T-cell (primary cell): ENCODE measurements around the gene B4GALNT1. TPM values are rescaled to one million over a fixed set of nuclear protein-coding genes. Genes with fewer than 3 reads are reported as not detected.
"Not testable (repeated sequence)": the region's sequence is repeated elsewhere in the genome, so short reads cannot be mapped to it uniquely, and the experiment has no call there.

ENCODE experiments used
- ATAC-seq, 4 experiments: fragments of 200-7000 bp in 3 of 4; fragments of 150-1000 bp in 1 of 4; cut with Tn5 transposase; replicated peaks in 1 of 4; 1 replicate in 3 of 4; 2 replicates in 1 of 4; pipeline ENCODE4 v1.10.0; 2021; ENCODE audit warnings: moderate library complexity in 3 of 4, mild to moderate bottlenecking in 2 of 4, moderate number of reproducible peaks in 1 of 4
- CTCF ChIA-PET, 2 donors: fragments of 300-600 bp; sonication (Branson Sonifier 250); formaldehyde crosslinking; loops; one replicate each; lab custom pipeline; 2022; ENCODE audit warnings: antibody characterized with exemption in 2 of 2; lab: Charles Lee
- POLR2A ChIA-PET, 2 donors: fragments of 300-600 bp; sonication (Branson Sonifier 250); formaldehyde crosslinking; loops; one replicate each; lab custom pipeline; 2022; ENCODE audit warnings: antibody characterized with exemption in 2 of 2; lab: Charles Lee
- DNase-seq, 35 experiments: peaks; one replicate each; pipeline versions ENCODE4 v3.0.0 to v3.0.0-alpha.2; 2013 to 2023
- H3K27ac ChIP-seq: one replicate; pipeline ENCODE4 v1.5.1; 2013; ENCODE audit warnings: low read length
- H3K27me3 ChIP-seq, 2 experiments: replicated peaks in 1 of 2; 1 replicate in 1 of 2; 2 replicates in 1 of 2; pipeline versions ENCODE4 v1.6.1 to v1.7.0; 2013; ENCODE audit warnings: low read length in 1 of 2, mixed read lengths in 1 of 2; ENCODE audit not compliant: control insufficient read depth in 2 of 2, insufficient read depth in 2 of 2; ENCODE audit errors: extremely low read depth in 1 of 2
- H3K36me3 ChIP-seq, 2 donors: 1 replicate in 1 of 2; 2 replicates in 1 of 2; pipeline versions ENCODE4 v1.6.1 to v1.7.0; 2013; ENCODE audit warnings: low read length in 1 of 2; ENCODE audit not compliant: control insufficient read depth in 2 of 2, insufficient read depth in 1 of 2; ENCODE audit errors: extremely low read depth in 1 of 2
- H3K4me1 ChIP-seq, 2 experiments: 1 replicate in 1 of 2; 2 replicates in 1 of 2; pipeline versions ENCODE4 v1.6.1 to v1.7.0; 2013; ENCODE audit warnings: low read length in 2 of 2, mixed read lengths in 1 of 2; ENCODE audit not compliant: insufficient read depth in 2 of 2, control insufficient read depth in 1 of 2; ENCODE audit errors: extremely low read depth in 1 of 2
- H3K4me3 ChIP-seq, 2 donors: 1 replicate in 1 of 2; 2 replicates in 1 of 2; pipeline versions ENCODE4 v1.5.1 to v1.7.0; 2013; ENCODE audit warnings: mild to moderate bottlenecking in 2 of 2, low read length in 1 of 2, moderate library complexity in 1 of 2; ENCODE audit not compliant: control insufficient read depth in 1 of 2; ENCODE audit errors: extremely low read depth in 1 of 2
- H3K9me3 ChIP-seq: 2 replicates; pipeline ENCODE4 v1.7.0; 2013
- H3K27ac Mint-ChIP-seq, 2 donors: one replicate each; pipeline ENCODE4 v1.8.0; 2020 to 2021; ENCODE audit warnings: mild to moderate bottlenecking in 2 of 2, mixed read lengths in 2 of 2
- H3K27me3 Mint-ChIP-seq, 2 donors: one replicate each; pipeline ENCODE4 v1.8.0; 2021 to 2022; ENCODE audit warnings: mixed read lengths in 2 of 2
- H3K36me3 Mint-ChIP-seq: one replicate; pipeline ENCODE4 v1.8.0; 2021; ENCODE audit warnings: mixed read lengths
- H3K4me1 Mint-ChIP-seq, 3 donors: one replicate each; pipeline ENCODE4 v1.8.0; 2020 to 2022; ENCODE audit warnings: mixed read lengths in 3 of 3, mild to moderate bottlenecking in 1 of 3
- H3K4me3 Mint-ChIP-seq, 3 donors: one replicate each; pipeline ENCODE4 v1.8.0; 2020 to 2022; ENCODE audit warnings: mild to moderate bottlenecking in 3 of 3, mixed read lengths in 3 of 3, moderate library complexity in 3 of 3
- H3K9me3 Mint-ChIP-seq, 3 donors: one replicate each; pipeline ENCODE4 v1.8.0; 2020 to 2022; ENCODE audit warnings: mixed read lengths in 3 of 3
- WGBS: methylation state at CpG from one replicate; pipeline ENCODE4 v1.1.5; 2013; ENCODE audit warnings: missing lambda C conversion rate; ENCODE audit not compliant: insufficient coverage; 5-methylcytosine and 5-hydroxymethylcytosine counted together
- total RNA-seq, 35 experiments: library from RNA in 6 of 35; stranded (reverse) in 6 of 35; fragments of 120-200 nt in 1 of 35; gene quantifications; one replicate each; pipeline versions ENCODE4 v1.2.1 to v1.2.4 and lab custom pipeline; 2013 to 2026

B4GALNT1 gene
- total RNA-seq, 5 donors from 2014 or later (not counting 1 experiment from before 2014, with no cell fraction given): 0.16 to 0.54 (median 0.26) TPM; not detected in 2

DNA sequence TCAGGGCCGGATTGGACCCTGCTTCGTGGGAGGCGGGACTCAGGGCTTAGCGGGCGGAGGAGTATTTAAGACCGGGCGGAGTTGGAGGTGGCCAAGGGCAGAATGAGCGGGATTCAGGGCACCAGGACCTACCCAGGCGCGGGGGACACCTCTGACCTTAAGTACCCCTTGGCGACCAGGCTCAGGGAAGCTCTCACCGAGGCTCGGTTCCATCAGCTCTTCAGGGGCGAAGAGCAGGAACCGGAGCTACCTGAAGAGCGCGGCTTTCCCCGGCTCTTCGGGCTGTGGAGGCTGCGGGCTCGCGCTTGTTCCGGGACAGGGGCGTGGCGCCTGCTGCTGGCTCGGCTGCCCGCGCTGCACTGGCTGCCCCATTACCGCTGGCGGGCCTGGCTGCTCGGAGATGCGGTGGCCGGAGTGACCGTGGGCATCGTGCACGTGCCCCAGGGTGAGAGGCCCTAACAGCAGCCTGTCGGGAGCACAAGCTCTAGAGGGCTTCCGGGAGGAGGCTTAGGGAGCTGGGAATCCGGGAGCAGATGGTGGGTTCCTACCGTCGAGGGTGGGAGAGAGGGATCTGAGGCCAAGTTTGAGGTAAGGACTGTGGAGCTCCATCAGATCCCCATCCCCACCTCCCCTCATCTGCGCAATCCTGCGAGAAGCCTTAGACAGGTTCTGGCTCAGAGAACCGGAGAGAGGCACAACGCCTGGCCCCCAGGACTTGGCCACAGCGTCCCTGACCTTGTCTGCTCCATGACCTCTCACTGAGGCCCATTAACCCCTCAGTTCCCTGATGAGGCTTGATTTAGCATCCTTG lies 13.4 kb downstream of the B4GALNT1 start:
- POLR2A ChIA-PET: no interaction called here
- H3K27me3 Mint-ChIP-seq: peaks cover 75 to 84% of the 10 kb centered on the region in 2 donors
- H3K27ac Mint-ChIP-seq: peak overlapping the region in 1 of 2 donors; percentile 43
- peaks cover 26 to 31% (median 30%) of the 10 kb centered on the region in 3 donors for H3K4me1 Mint-ChIP-seq
- H3K36me3 Mint-ChIP-seq: no peaks in the 10 kb centered on the region
- H3K36me3 ChIP-seq: no peaks in the 10 kb centered on the region
- H3K9me3 ChIP-seq: no peaks in the 10 kb centered on the region
- CTCF ChIA-PET: interaction anchor here (0.9 to 3.5 kb wide), 5 partner anchors 8 to 161 kb away, joined by 3 to 21 read pairs (median 4); partner anchors contain the start of genes ARHGEF25 (in 1 of the 2) and GLI1 (in 1 of the 2)
- WGBS: 9% methylated on average over 37 of the region's 46 CpGs
- H3K27me3 ChIP-seq: peaks cover 13 to 93% of the 10 kb centered on the region in 2 experiments
- peaks cover 7 to 32% of the 10 kb centered on the region in 2 experiments for H3K4me1 ChIP-seq
- H3K27ac ChIP-seq: no peak overlapping the region
- peak overlapping the region in 2 of 3 donors; percentile 41 to 86 for H3K4me3 Mint-ChIP-seq
- H3K9me3 Mint-ChIP-seq: no peaks in the 10 kb centered on the region
- ATAC-seq (peak; percentile 44 to 62 (median 51)), DNase-seq (peak in 8 of 35 experiments; percentile 21 to 57 (median 28))
- H3K4me3 ChIP-seq: peak overlapping the region in 1 of 2 donors; percentile 5

DNA sequence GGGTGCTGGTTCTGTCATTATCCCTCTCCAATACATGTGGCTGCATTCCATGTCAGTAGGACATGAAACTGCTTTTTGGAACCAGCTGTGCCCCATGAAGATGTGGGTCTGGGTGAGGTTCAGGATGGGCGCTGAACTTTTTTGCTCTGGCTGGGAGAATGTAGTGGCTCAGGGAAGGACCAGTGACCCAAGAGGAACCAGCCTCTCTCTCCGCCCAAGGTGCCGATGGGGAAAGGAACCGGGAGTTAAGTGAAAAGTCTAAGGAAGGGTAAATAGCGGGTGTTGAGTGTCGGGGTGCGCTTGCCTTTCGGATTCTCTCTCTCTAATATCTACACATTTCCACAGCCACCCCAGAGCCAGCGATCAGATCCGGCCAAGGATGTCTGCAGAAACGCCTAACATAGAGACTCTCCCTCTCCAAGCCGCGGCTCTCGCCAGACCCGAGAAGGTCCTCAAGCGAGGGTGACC lies 14.0 kb downstream of the B4GALNT1 start:
- no peaks in the 10 kb centered on the region for H3K9me3 ChIP-seq
- ATAC-seq (no peak), DNase-seq (no peak)
- H3K27ac ChIP-seq: no peak overlapping the region
- H3K4me1 ChIP-seq: peaks cover 7 to 32% of the 10 kb centered on the region in 2 experiments
- ChIA-PET POLR2A (no interaction called here), CTCF (interaction anchor here in 1 of 2 donors (0.9 kb wide), 1 partner anchor 36 kb away, joined by 3 read pairs; no protein-coding TSS in a partner anchor)
- WGBS: 40% methylated on average over 2 of the region's 16 CpGs
- H3K4me3 ChIP-seq: peak overlapping the region in 1 of 2 donors; percentile 5
- Mint-ChIP-seq H3K27ac (peak overlapping the region in 1 of 2 donors; percentile 43), H3K27me3 (peaks cover 69 to 79% of the 10 kb centered on the region in 2 donors), H3K4me1 (peaks cover 26 to 31% (median 30%) of the 10 kb centered on the region in 3 donors), H3K4me3 (peak overlapping the region in 2 of 3 donors; percentile 41 to 86), H3K36me3 (no peaks in the 10 kb centered on the region), H3K9me3 (no peaks in the 10 kb centered on the region)
- no peaks in the 10 kb centered on the region for H3K36me3 ChIP-seq
- H3K27me3 ChIP-seq: peaks cover 10 to 92% of the 10 kb centered on the region in 2 experiments

DNA sequence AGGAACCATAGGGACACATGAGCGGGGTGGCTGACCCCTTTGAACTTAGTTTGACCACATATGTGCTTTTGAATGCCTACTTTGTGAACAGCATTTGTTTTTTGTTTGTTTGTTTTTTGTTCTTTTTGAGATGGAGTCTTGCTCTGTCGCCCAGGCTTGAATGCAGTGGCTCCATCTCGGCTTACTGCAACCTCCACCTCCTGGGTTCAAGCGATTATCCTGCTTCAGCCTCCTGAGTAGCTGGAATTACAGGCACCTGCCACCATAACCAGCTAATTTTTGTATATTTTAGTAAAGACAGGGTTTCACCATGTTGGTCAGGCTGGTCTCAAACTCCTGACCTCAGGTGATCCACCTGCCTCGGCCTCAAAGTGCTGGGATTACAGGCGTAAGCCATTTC lies 14.6 kb downstream of the B4GALNT1 start:
- POLR2A ChIA-PET, H3K9me3 Mint-ChIP-seq, H3K36me3 ChIP-seq, H3K27ac ChIP-seq, H3K4me3 ChIP-seq, H3K9me3 ChIP-seq, CTCF ChIA-PET, DNase-seq, H3K27ac Mint-ChIP-seq, H3K4me3 Mint-ChIP-seq, H3K36me3 Mint-ChIP-seq, ATAC-seq: not testable (repeated sequence)
- Histone ChIP-seq H3K27me3 (peaks cover 10 to 92% of the 10 kb centered on the region in 2 experiments), H3K4me1 (peaks cover 7 to 32% of the 10 kb centered on the region in 2 experiments)
- WGBS: 94% methylated on average over 3 of the region's 6 CpGs
- Mint-ChIP-seq H3K27me3 (peaks cover 63 to 74% of the 10 kb centered on the region in 2 donors), H3K4me1 (peaks cover 26 to 31% (median 30%) of the 10 kb centered on the region in 3 donors)

DNA sequence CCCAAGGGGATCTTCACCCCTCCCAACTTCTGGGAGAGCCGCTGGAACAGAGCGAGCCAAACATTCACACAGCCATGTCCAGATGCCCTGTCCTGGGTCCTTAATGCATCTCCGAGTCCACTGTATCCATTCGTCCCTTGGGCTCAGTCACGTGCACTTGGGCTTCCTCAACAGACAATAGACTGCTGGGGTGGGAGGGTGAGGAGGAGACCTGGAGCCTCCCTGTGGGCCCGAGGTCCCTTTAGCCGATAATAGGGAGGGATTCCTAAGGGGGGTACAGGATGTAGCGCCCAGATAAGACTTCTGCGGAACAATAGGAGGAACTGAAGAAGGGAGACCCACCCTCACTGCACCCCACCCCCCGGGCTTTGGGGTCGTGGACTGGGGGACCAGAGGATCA lies 15.1 kb downstream of the B4GALNT1 start:
- no peaks in the 10 kb centered on the region for H3K36me3 ChIP-seq
- H3K27ac ChIP-seq: no peak overlapping the region
- Mint-ChIP-seq H3K4me3 (no peak overlapping the region), H3K27me3 (peaks cover 58 to 74% of the 10 kb centered on the region in 2 donors), H3K4me1 (peaks cover 26 to 31% (median 30%) of the 10 kb centered on the region in 3 donors), H3K36me3 (no peaks in the 10 kb centered on the region), H3K9me3 (no peaks in the 10 kb centered on the region), H3K27ac (no peak overlapping the region)
- H3K4me3 ChIP-seq: no peak overlapping the region
- POLR2A ChIA-PET: no interaction called here
- DNase-seq (no peak), ATAC-seq (no peak)
- H3K27me3 ChIP-seq: peaks cover 10 to 93% of the 10 kb centered on the region in 2 experiments
- peaks cover 7 to 32% of the 10 kb centered on the region in 2 experiments for H3K4me1 ChIP-seq
- H3K9me3 ChIP-seq: no peaks in the 10 kb centered on the region
- WGBS: 47% methylated on average over 5 of the region's 11 CpGs
- CTCF ChIA-PET: no interaction called here

DNA sequence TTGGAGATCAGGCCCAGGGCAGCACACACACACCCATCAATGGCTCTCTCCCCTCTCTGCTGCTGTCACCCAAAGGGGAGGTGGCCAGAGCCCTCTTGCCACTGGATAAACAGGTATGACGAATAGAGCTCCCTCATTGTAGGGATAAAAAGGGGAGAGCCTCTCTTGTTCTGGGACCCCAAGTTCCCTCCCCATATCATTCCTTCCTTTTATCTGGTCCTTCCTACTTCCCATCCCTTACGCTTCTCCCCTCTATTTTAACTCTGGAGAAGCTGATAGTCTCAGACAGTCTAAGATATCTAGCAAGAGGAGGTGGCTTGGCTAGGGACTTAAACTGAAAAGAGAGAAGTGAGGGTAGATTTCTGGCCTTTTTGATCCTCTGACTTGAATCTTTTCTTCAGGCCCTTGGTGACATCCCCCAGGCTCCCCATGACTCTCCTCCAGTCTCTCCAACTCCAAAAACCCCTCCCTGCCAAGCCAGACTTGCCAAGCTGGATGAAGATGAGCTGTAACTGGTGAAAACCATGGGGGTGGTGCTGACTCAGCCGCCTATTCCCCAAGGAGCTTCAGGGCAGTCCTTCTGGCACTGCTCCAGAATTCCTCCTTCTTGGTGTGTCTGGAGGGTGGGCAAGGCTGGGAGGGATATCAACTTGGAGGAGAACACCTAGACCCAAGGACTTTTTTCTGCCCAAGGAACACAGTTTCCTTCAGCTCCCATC lies 16.5 kb downstream of the B4GALNT1 start:
- H3K27ac ChIP-seq: no peak overlapping the region
- DNase-seq (no peak), ATAC-seq (no peak)
- Mint-ChIP-seq H3K4me1 (peaks cover 22 to 29% (median 22%) of the 10 kb centered on the region in 3 donors), H3K27ac (no peak overlapping the region), H3K36me3 (no peaks in the 10 kb centered on the region), H3K4me3 (no peak overlapping the region), H3K27me3 (peaks cover 51 to 71% of the 10 kb centered on the region in 2 donors), H3K9me3 (no peaks in the 10 kb centered on the region)
- peaks cover 6 to 29% of the 10 kb centered on the region in 2 experiments for H3K4me1 ChIP-seq
- H3K4me3 ChIP-seq: no peak overlapping the region
- peaks cover 11 to 90% of the 10 kb centered on the region in 2 experiments for H3K27me3 ChIP-seq
- H3K36me3 ChIP-seq: no peaks in the 10 kb centered on the region
- WGBS: no CpG with 5 or more reads among the region's 3 CpGs
- POLR2A ChIA-PET: no interaction called here
- H3K9me3 ChIP-seq: no peaks in the 10 kb centered on the region
- CTCF ChIA-PET: interaction anchor here (0.7 kb wide), 2 partner anchors 33 to 126 kb away, joined by 3 to 4 read pairs; no protein-coding TSS in a partner anchor

DNA sequence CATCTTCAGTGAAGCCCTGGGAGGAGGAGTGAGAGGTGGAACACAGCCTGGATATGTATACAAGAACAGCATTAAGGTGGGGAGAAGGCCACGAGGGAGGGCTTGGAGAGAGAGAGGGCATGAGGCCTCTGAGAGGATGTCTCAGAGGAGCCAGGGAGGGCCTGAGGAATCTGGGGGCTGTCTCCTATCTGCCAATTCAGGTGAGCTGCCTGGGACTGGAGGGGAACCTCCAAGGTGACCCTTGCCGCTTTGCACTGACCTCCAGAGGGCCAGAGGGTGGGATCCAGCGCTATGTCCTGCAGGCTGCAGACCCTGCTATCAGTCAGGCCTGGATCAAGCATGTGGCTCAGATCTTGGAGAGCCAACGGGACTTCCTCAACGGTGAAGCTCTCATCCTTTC lies 17.4 kb downstream of the B4GALNT1 start:
- Histone ChIP-seq H3K27me3 (peaks cover 11 to 90% of the 10 kb centered on the region in 2 experiments), H3K9me3 (no peaks in the 10 kb centered on the region), H3K4me3 (no peak overlapping the region), H3K4me1 (peaks cover 4 to 29% of the 10 kb centered on the region in 2 experiments), H3K36me3 (no peaks in the 10 kb centered on the region), H3K27ac (no peak overlapping the region)
- H3K27ac Mint-ChIP-seq: no peak overlapping the region
- H3K4me1 Mint-ChIP-seq: peaks cover 15 to 23% (median 16%) of the 10 kb centered on the region in 3 donors
- no peak for DNase-seq
- H3K9me3 Mint-ChIP-seq: no peaks in the 10 kb centered on the region
- WGBS: 78% methylated on average over 5 of the region's 5 CpGs
- peaks cover 42 to 63% of the 10 kb centered on the region in 2 donors for H3K27me3 Mint-ChIP-seq
- ChIA-PET POLR2A (interaction anchor here in 1 of 2 donors (0.6 kb wide), 1 partner anchor 78 kb away, joined by 3 read pairs; no protein-coding TSS in a partner anchor), CTCF (no interaction called here)
- H3K36me3 Mint-ChIP-seq: no peaks in the 10 kb centered on the region
- no peak for ATAC-seq
- H3K4me3 Mint-ChIP-seq: no peak overlapping the region
